Loucy (cell line): ENCODE results near the gene IL10RB.

ENCODE experiments used
- H2AFZ ChIP-seq: fragments of 200-600 bp; sonication (generic); 2 replicates; pipeline ENCODE4 v1.6.0; 2016; ENCODE audit warnings: antibody characterized with exemption, mild to moderate bottlenecking, low read length, moderate library complexity
- H3F3A ChIP-seq: fragments of 200-600 bp; 2 replicates; pipeline ENCODE4 v1.6.0; 2016; ENCODE audit warnings: antibody characterized with exemption, low read depth, mild to moderate bottlenecking
- H3K27me3 ChIP-seq: fragments of 200-600 bp; sonication (generic); 2 replicates; pipeline ENCODE4 v1.6.1; 2014; ENCODE audit warnings: low read length, mild to moderate bottlenecking; ENCODE audit not compliant: insufficient read depth, poor library complexity, severe bottlenecking
- H3K36me3 ChIP-seq: fragments of 200-600 bp; sonication (generic); 2 replicates; pipeline ENCODE4 v1.6.1; 2016; ENCODE audit warnings: low read length; ENCODE audit not compliant: insufficient read depth
- H3K4me1 ChIP-seq: fragments of 200-600 bp; sonication (generic); 2 replicates; pipeline ENCODE4 v1.5.1; 2014; ENCODE audit warnings: low read length, mild to moderate bottlenecking; ENCODE audit not compliant: insufficient read depth, poor library complexity, severe bottlenecking
- H3K4me2 ChIP-seq: fragments of 200-600 bp; sonication (generic); 2 replicates; pipeline ENCODE4 v1.6.0; 2014; ENCODE audit warnings: antibody characterized with exemption, low read length, low read depth, mild to moderate bottlenecking; ENCODE audit not compliant: poor library complexity, severe bottlenecking
- H3K4me3 ChIP-seq: fragments of 200-600 bp; sonication (generic); 2 replicates; pipeline ENCODE4 v1.5.1; 2014; ENCODE audit warnings: low read length, mild to moderate bottlenecking, mixed read lengths; ENCODE audit not compliant: poor library complexity, severe bottlenecking
- H3K79me2 ChIP-seq: fragments of 200-600 bp; sonication (generic); 2 replicates; pipeline ENCODE4 v1.6.1; 2014; ENCODE audit warnings: low read length; ENCODE audit not compliant: insufficient read depth
- H3K9ac ChIP-seq: fragments of 200-600 bp; sonication (generic); 2 replicates; pipeline ENCODE4 v1.6.0; 2014; ENCODE audit warnings: mild to moderate bottlenecking, low read depth, low read length, moderate library complexity; ENCODE audit not compliant: poor library complexity, severe bottlenecking
- H3K9me2 ChIP-seq: fragments of 200-600 bp; sonication (generic); replicated peaks from 2 replicates; pipeline ENCODE4 v1.6.1; 2016; ENCODE audit warnings: low read depth, low read length, mixed read lengths
- H3K9me3 ChIP-seq: fragments of 200-600 bp; sonication (generic); 2 replicates; pipeline ENCODE4 v1.6.1; 2014; ENCODE audit warnings: mild to moderate bottlenecking, antibody characterized with exemption, low read length, low read depth; ENCODE audit not compliant: insufficient read depth
- H4K20me1 ChIP-seq: fragments of 200-600 bp; sonication (generic); 2 replicates; pipeline ENCODE4 v1.6.0; 2014; ENCODE audit warnings: antibody characterized with exemption, low read length, mild to moderate bottlenecking; ENCODE audit not compliant: insufficient read depth, poor library complexity, severe bottlenecking
- CTCF ChIP-seq: fragments of 200-600 bp; sonication (generic); conservative IDR thresholded peaks from 2 replicates; pipeline ENCODE4 v1.5.1; 2014; ENCODE audit warnings: mild to moderate bottlenecking, antibody characterized with exemption, low read length
- EZH2phosphoT487 ChIP-seq: fragments of 200-600 bp; IDR thresholded peaks from 2 replicates; pipeline ENCODE4 v1.6.1; 2018; ENCODE audit warnings: antibody characterized with exemption, mild to moderate bottlenecking, moderate library complexity, borderline replicate concordance

Gene IL10RB

DNA sequence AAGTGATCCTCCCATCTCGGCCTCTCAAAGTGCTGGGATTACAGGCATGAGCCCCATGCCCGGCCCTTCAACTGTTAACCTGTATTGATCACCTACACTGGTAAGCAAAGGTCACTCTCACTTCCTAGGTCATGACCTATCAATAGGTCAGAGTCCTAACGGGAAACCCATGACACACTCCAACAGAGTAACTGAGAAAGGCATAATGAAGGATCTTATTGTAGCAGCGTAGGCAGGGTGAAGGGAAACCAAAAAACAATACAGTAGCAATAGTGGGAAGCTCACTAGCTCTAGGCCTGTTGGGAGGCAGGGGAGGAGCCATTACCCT lies 39.1 kb downstream of the IL10RB start:
- Histone ChIP-seq H4K20me1 (no peaks in the 10 kb centered on the region), H2AFZ (no peak overlapping the region), H3K9ac (no peak overlapping the region), H3K36me3 (no peaks in the 10 kb centered on the region), H3K27me3 (no peaks in the 10 kb centered on the region), H3K4me3 (no peak overlapping the region), H3F3A (peaks cover 34% of the 10 kb centered on the region), H3K79me2 (no peaks in the 10 kb centered on the region), H3K9me3 (0 out of 2 replicates have a peak, but pooled peaks cover 3% of the 10 kb centered on the region), H3K4me2 (peak overlapping the region; percentile 14), H3K9me2 (no peaks in the 10 kb centered on the region), H3K4me1 (peaks cover 89% of the 10 kb centered on the region)
- TF ChIP-seq EZH2phosphoT487 (no peak), CTCF (no peak)

GRCh38 chr21:33305938-33306337 lies 39.8 kb downstream of the IL10RB start:
- no peaks in the 10 kb centered on the region for H3K36me3 ChIP-seq
- no peak overlapping the region for H3K9ac ChIP-seq
- no peaks in the 10 kb centered on the region for H3K27me3 ChIP-seq
- no peaks in the 10 kb centered on the region for H3K79me2 ChIP-seq
- H3K9me3 ChIP-seq, result 0 out of 2 replicates have a peak, but pooled peaks cover 3% of the 10 kb centered on the region
- no peaks in the 10 kb centered on the region for H4K20me1 ChIP-seq
- no peak overlapping the region for H2AFZ ChIP-seq
- H3K4me2 ChIP-seq, result no peak overlapping the region
- TF ChIP-seq CTCF (no peak), EZH2phosphoT487 (no peak)
- no peak overlapping the region for H3K4me3 ChIP-seq
- H3F3A ChIP-seq, result peaks cover 28% of the 10 kb centered on the region
- peaks cover 83% of the 10 kb centered on the region for H3K4me1 ChIP-seq
- H3K9me2 ChIP-seq, result no peaks in the 10 kb centered on the region

DNA sequence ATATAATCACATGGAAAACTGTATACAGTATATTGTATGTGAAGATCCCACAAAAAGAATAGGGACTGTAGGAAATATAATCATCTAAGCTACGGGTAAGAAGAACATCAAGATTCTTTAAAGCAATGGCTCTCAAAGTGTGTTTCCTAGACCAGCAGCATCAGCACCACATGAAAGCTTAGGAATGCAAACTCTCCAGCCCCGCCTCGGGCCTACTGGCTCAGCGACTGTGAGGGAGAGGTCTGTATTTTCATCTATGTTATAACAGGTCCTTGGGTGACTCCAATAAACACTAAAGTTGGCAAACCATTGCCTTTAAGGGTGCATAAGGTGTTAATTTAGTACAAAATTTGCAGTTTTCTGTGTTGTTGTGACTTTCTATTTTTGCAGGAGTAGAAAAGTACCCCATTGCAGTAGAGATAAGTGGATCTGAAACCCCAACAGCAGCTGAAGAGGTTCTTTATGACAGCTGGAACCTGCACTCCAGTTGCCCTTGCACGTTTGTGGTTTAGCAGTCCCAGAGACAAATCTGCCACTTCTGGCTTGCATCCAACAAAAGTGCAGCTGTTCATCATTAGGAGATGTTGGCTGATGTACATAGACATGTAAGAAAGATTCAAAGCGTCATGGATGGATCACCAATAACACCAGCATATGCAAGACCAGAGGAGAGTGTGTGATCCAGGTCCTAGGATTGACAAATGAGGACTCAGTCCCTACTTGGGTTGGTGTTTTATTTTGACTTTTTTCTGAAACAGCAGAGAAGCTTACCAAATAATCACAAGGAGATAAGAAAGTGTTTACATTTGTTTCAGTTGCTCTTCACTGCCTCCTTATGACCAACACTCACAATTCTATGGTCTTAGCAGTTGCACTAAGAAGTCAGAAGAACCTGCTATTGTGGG lies 42.7 kb downstream of the IL10RB start:
- H3K9ac ChIP-seq, result peak overlapping the region; percentile 58
- peak overlapping the region; percentile 68 for H3K4me2 ChIP-seq
- H3K27me3 ChIP-seq, result no peaks in the 10 kb centered on the region
- no peak for TF ChIP-seq EZH2phosphoT487
- peak; percentile 65 for TF ChIP-seq CTCF
- H3K9me2 ChIP-seq, result no peaks in the 10 kb centered on the region
- no peaks in the 10 kb centered on the region for H3K36me3 ChIP-seq
- no peaks in the 10 kb centered on the region for H4K20me1 ChIP-seq
- H3K4me3 ChIP-seq, result peak overlapping the region; percentile 52
- 0 out of 2 replicates have a peak, but pooled peaks cover 3% of the 10 kb centered on the region for H3K9me3 ChIP-seq
- H3F3A ChIP-seq, result peaks cover 21% of the 10 kb centered on the region
- H2AFZ ChIP-seq, result peak overlapping the region; percentile 5
- H3K4me1 ChIP-seq, result peaks cover 54% of the 10 kb centered on the region
- no peaks in the 10 kb centered on the region for H3K79me2 ChIP-seq
